Measurements from ENCODE around the gene PCDHA2.
"Not testable (repeated sequence)": the region's sequence is repeated elsewhere in the genome, so short reads cannot be mapped to it uniquely, and the experiment has no call there.

GRCh38 chr5:140834439-140835008 is 39.9 kb downstream of the PCDHA2 start:
- TF ChIP-seq CTCF, EP300, POLR2A (IDR thresholded peaks at IDR 0.05): not testable (repeated sequence)
